MCF 10A (cell line): ENCODE measurements around the gene PAK1. TPM values are rescaled to one million over a fixed set of nuclear protein-coding genes. Genes with fewer than 3 reads are reported as not detected.

Experiments used
- BruUV-seq: library from RNA; stranded (reverse); fragments of 400-500 nt; replicated peaks from 2 replicates; lab custom pipeline; 2021; lab: Mats Ljungman, UMichigan
- CTCF ChIA-PET: fragments of 300-600 bp; sonication (Branson Sonifier 250); formaldehyde crosslinking; extraction: SDS; loops from one replicate; lab custom pipeline; 2021; ENCODE audit warnings: antibody characterized with exemption, inconsistent platforms; lab: Yijun Ruan, JAX
- POLR2A ChIA-PET: fragments of 300-600, 350-650 bp; sonication (Branson Sonifier 250); formaldehyde crosslinking; extraction: SDS; loops from one replicate; lab custom pipeline; 2020; ENCODE audit warnings: antibody characterized with exemption, inconsistent platforms; lab: Yijun Ruan, JAX
- DNase-seq: peaks from one replicate; pipeline ENCODE4 v3.0.0-alpha.2; 2018; ENCODE audit not compliant: unreplicated experiment
- H3K27ac Mint-ChIP-seq: one replicate; pipeline ENCODE4 v1.8.0; 2022; ENCODE audit warnings: mild to moderate bottlenecking, low read depth, mixed read lengths; ENCODE audit not compliant: unreplicated experiment
- H3K27me3 Mint-ChIP-seq: one replicate; pipeline ENCODE4 v1.8.0; 2022; ENCODE audit warnings: mixed read lengths; ENCODE audit not compliant: insufficient read depth, unreplicated experiment
- H3K36me3 Mint-ChIP-seq: one replicate; pipeline ENCODE4 v1.8.0; 2022; ENCODE audit warnings: mild to moderate bottlenecking, moderate library complexity, mixed read lengths; ENCODE audit not compliant: insufficient read depth, unreplicated experiment
- H3K4me1 Mint-ChIP-seq: one replicate; pipeline ENCODE4 v1.8.0; 2022; ENCODE audit warnings: mixed read lengths; ENCODE audit not compliant: insufficient read depth, unreplicated experiment
- H3K4me3 Mint-ChIP-seq: one replicate; pipeline ENCODE4 v1.8.0; 2022; ENCODE audit warnings: mild to moderate bottlenecking, moderate library complexity, mixed read lengths; ENCODE audit not compliant: unreplicated experiment
- H3K9me3 Mint-ChIP-seq: one replicate; pipeline ENCODE4 v1.8.0; 2022; ENCODE audit warnings: mixed read lengths; ENCODE audit not compliant: unreplicated experiment
- intact Hi-C: fragments of 100-400 bp; cut with micrococcal nuclease; formaldehyde crosslinking; loops from 2 replicates; pipeline ENCODE4 v1.14.1; 2022
- total RNA-seq: library from RNA; stranded (reverse); gene quantifications from 2 replicates; pipeline ENCODE4 v1.2.3, GENCODE V29; 2022
- TF ChIP-seq, protein P1 (sequence below): fragments of 200-600 bp; IDR thresholded peaks from one replicate; pipeline ENCODE4 v1.8.0; 2022; ENCODE audit warnings: antibody characterized with exemption, mild to moderate bottlenecking; ENCODE audit not compliant: unreplicated experiment

Gene PAK1
- total RNA-seq, 1 experiment from 2014 or later: 24.0 TPM

DNA sequence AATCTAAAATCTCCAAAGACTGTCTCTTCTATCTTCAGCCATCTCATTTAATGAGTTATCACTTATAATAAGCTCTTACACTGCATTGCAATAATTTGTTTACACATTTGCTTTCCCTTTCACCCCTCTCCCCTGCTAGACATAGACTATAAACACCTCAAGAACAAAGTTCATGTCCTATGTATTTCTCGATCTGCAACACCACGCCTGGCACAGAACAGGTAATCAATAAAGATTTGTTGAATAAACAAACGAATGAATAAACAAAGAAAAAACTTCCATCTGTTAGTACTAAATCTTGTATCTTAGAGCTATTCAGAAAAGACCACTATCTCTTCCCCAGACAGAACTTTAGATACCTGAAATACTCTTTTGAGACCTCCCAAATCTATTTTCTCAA lies 77.6 kb downstream of the PAK1 start:
- TF ChIP-seq, protein P1, sequence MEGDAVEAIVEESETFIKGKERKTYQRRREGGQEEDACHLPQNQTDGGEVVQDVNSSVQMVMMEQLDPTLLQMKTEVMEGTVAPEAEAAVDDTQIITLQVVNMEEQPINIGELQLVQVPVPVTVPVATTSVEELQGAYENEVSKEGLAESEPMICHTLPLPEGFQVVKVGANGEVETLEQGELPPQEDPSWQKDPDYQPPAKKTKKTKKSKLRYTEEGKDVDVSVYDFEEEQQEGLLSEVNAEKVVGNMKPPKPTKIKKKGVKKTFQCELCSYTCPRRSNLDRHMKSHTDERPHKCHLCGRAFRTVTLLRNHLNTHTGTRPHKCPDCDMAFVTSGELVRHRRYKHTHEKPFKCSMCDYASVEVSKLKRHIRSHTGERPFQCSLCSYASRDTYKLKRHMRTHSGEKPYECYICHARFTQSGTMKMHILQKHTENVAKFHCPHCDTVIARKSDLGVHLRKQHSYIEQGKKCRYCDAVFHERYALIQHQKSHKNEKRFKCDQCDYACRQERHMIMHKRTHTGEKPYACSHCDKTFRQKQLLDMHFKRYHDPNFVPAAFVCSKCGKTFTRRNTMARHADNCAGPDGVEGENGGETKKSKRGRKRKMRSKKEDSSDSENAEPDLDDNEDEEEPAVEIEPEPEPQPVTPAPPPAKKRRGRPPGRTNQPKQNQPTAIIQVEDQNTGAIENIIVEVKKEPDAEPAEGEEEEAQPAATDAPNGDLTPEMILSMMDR: no peak

DNA sequence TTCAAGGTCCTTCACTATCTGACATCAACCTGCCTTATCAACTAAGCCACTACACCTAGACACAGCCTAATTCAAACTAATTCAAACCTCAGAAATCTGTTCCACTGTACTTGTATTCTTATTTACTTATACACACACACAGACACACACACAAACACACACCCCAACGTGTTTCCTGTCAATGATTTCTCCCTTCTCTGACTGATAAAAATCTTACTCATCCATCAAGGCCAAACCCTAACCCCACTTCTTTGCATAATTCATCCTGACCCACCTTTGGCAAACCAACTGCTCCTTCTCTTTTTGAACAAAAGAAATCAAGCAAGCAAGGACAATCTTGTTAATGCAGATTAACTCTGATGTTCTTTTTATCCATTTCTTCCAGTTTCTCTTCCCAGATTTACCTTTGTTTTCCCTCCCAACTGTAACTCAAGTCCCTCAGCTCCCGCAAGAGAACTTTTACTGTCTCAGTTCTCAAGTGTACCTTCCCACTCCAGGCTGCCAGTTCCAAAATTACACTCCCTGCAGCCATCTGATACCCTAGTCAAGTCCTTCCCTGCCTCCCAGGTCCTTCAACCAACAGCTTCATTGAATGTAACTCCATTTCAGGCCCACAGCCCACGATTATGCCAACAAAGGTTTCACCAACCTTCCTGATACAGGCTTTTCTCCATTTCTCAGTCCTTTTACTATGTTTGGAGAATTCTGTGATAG lies 78.3 kb downstream of the PAK1 start:
- H3K4me3 Mint-ChIP-seq: no peak overlapping the region
- H3K36me3 Mint-ChIP-seq: no peaks in the 10 kb centered on the region
- TF ChIP-seq, protein P1: no peak
- intact Hi-C loops: no loop called here
- ChIA-PET CTCF (interaction anchor here (0.5 to 1.4 kb wide), 3 partner anchors 8 to 149 kb away, joined by 4 read pairs; no protein-coding TSS in a partner anchor), POLR2A (no interaction called here)
- H3K4me1 Mint-ChIP-seq: peaks cover under 1% of the 10 kb centered on the region
- no peak overlapping the region for H3K27ac Mint-ChIP-seq
- no peak for DNase-seq
- H3K9me3 Mint-ChIP-seq: no peaks in the 10 kb centered on the region
- no peaks in the 10 kb centered on the region for H3K27me3 Mint-ChIP-seq
- BruUV-seq: no TSS peak

More for the DNA sequence above, 77.6 kb downstream of the PAK1 start:
- ChIA-PET POLR2A (no interaction called here), CTCF (no interaction called here)
- H3K4me1 Mint-ChIP-seq: peaks cover 8% of the 10 kb centered on the region
- BruUV-seq: no TSS peak
- H3K4me3 Mint-ChIP-seq: no peak overlapping the region
- intact Hi-C loops: no loop called here
- H3K27ac Mint-ChIP-seq: no peak overlapping the region
- H3K36me3 Mint-ChIP-seq: no peaks in the 10 kb centered on the region
- H3K9me3 Mint-ChIP-seq: no peaks in the 10 kb centered on the region
- DNase-seq: no peak
- no peaks in the 10 kb centered on the region for H3K27me3 Mint-ChIP-seq

DNA sequence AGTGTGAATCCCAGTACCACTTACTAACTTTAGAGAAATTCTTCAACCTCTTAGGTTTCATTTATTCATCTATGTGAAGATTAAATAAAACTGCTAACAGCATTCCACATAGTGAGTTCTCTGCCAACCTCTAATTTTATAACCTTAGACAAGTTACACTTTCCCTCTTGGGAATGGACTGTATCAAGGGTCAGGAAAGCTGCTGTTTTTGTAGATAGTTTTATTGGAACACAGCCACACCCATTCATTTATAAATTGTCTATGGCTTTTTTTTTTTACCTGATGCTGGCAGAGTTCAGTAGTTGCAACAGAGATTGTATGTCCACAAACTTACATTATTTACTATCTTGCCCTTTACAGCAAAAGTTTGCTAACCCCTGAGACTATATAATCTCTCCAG lies 81.1 kb downstream of the PAK1 start:
- intact Hi-C loops: no loop called here
- BruUV-seq: no TSS peak
- Mint-ChIP-seq H3K4me1 (no peaks in the 10 kb centered on the region), H3K4me3 (no peak overlapping the region), H3K27me3 (no peaks in the 10 kb centered on the region), H3K36me3 (no peaks in the 10 kb centered on the region), H3K9me3 (no peaks in the 10 kb centered on the region), H3K27ac (no peak overlapping the region)
- ChIA-PET POLR2A (interaction anchor here (0.9 kb wide), 1 partner anchor 15 kb away, joined by 4 read pairs; no protein-coding TSS in a partner anchor), CTCF (no interaction called here)
- no peak for DNase-seq
- TF ChIP-seq, protein P1: no peak

DNA sequence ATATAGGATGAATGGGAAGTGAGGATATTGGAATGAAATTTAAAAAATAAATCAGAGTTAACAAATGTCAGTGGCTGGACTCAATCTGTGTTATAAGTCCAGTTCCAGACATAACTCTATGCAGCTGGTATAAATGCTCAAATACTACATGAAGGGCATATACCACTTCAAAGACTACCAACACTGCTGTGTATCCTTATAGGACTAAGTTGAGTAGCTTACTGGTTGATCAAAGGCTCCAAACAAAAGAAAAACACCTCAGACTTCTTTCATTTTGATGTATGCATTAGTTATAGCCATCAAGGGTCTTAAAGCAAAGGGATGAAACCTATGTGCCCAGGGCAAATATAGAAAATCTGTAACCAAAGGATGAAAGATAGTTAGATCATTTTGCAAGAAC lies 86.2 kb downstream of the PAK1 start:
- intact Hi-C loops: loop anchor here (1.0 kb wide), 1 partner anchor 192 kb away; no protein-coding TSS in a partner anchor

More for the DNA sequence above, 86.2 kb downstream of the PAK1 start:
- no peaks in the 10 kb centered on the region for H3K4me1 Mint-ChIP-seq
- no peak overlapping the region for H3K4me3 Mint-ChIP-seq
- CTCF ChIA-PET: interaction anchor here (0.6 kb wide), 1 partner anchor 80 kb away, joined by 3 read pairs; no protein-coding TSS in a partner anchor
- no peaks in the 10 kb centered on the region for H3K27me3 Mint-ChIP-seq
- POLR2A ChIA-PET: no interaction called here
- DNase-seq: no peak
- H3K27ac Mint-ChIP-seq: no peak overlapping the region
- no peaks in the 10 kb centered on the region for H3K9me3 Mint-ChIP-seq
- no TSS peak for BruUV-seq
- H3K36me3 Mint-ChIP-seq: no peaks in the 10 kb centered on the region
- TF ChIP-seq, protein P1: no peak
